ENCODE results near the gene ARHGEF11.

The ARHGEF11 gene

DNA sequence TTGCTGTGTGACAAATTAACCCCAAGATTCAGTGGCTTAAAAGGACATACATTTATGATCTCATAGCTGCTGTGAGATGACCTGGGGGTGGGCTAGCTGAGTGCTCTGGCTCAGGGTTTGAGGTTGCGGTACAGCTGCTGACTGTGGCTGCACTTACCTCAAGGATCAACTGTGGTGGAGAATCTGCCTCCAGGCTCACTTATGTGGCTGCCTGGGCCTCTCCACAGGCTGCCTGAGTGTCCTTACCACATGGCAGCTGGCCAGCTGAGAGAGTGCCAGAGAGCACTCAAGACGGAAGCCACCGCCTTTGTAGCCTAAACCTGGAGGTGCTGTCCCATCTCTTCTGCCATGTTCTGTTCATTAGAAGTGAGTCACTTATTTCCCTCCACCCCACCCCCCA, 119.4 kb downstream of the ARHGEF11 start:
- peak; percentile 97 for DNase-seq

DNA sequence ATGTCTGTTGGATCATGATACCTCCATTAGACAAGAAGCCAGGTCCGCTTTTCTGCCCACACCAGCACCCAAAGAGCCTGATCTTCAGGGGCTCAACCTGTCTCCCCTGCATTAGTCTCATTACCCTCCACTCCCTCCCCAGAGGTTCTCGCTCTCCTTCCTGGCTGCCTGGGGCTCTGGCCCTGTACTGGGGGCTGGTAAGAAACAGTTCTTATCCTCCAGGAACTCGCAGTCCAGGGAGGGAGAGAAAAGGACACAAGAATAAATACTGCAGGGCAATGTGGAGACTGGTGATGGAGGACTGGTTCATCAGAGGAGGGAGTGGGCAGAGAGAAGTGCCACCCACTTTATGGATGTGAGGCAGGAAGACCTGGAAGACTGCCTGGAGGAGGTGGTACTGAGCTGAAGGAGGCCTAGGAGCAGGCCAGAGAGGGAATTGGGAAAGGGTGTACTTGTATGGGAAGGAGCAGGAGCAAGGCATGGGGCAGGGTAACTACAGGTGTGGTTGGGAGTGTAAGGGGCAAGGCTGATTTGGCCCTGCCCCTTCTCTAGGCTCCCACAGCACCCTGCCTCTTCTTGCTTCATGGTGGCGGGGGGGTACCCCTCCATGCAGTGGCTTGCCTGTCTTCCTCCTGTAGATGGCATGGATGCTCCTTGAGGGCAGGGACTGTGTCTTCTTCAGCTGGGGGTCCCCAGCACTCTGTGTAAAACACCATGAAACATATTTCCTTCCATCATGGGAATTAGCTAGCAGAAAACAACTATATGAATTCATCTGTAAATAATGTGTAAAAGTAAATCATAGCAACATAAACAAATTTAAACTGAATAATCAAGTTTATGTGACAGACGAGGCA, 120.2 kb downstream of the ARHGEF11 start:
- no peak for DNase-seq

DNA sequence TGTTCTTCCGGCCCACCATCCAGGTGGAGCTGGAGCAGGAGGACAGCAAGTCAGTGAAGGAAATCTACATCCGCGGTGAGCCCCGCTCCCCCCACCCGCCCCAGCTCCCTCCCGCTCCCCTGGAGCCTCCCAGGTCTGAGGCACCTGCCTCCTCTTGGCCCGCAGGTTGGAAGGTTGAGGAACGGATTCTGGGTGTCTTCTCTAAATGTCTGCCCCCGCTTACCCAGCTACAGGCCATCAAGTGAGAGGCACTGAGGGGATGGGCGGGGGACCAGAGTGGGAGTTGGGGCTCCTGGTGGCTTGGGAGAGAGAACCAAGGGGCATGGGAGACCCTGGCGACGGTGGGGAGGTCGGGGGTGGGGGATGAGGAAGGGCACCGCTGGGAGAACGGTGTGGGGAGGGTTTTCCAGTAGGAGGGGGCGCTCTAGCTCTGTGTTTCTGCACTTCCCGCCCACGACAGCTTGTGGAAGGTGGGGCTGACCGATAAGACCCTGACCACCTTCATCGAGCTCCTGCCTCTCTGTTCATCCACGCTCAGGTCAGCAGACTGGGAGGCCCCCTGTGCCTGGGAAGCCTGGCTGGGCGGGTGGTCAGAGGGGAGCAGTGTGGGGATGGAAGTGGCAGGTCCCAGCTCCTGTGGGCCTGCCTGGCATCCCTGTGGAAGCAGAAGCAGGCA, 120.9 kb downstream of the ARHGEF11 start:
- DNase-seq, result no peak

DNA sequence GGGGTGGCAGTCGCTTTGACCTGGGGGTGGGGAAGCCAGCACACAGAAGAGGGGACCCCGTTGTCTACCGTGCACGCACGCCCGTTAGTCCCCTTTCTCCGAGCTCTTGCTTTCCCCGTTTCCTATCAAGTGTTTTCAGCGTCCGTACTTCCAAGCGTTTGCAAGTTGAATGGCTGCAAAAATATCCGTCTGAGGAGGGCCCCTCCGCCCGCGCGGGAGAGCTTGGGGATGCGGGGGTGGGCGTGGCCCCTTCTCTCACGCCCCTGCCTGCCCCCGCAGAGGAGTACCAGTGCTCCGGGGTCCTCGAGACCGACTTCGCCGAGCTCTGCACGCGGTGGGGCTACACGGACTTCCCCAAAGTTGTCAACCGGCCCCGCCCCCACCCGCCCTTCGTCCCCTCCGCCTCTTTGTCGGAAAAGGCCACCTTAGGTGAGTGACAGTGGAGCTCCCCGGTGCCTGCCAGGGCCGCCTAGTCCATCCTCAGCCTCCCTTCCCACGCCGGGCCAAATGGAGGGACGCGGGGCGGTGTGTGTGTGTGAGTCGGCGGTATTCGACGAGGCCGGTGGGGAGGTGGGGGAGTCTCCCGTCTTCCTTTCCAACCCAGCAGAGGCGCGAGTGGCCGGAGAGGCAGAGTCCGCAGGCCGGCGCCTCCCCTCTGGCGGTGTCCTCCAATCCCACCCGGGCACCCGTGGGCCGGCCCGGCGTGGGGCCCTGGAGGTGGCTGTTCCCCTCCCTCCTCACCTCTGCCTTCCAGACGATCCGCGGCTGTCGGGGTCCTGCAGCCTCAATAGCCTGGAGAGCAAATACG, 121.7 kb downstream of the ARHGEF11 start:
- DNase-seq, result no peak

DNA sequence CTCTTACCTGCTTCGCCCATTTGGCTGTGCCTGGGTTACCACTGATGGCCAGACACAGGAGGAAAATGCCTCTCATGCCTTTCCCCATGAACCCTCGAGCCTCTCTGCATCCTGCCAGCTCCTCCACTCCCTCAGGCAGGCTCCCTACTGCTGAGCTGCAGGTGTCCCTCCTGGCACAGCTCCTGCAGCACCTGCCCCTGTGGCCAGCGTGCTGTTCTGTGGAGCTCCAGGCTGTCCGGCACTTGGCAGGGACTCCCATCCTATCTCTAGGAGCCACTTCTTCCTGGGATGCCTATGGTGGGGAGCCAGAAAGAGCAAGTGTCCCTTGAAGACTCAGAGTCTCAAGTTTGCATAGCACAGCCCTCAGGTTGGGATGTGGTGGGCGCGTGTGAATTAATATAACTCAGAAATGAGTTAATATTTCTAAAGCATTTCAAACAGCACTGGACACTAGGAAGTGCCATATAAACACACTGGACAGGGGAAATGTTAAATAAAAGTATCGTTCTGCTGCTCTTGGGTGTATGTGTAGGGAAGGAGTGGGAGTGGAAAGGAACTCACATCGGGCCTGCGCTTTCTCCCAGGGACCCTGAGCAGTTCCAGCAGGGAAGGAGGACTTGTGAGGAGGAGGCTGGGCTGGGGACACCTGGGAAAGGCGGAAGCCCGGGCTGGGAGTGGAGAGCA, 122.4 kb downstream of the ARHGEF11 start:
- DNase-seq, result peak; percentile 82

DNA sequence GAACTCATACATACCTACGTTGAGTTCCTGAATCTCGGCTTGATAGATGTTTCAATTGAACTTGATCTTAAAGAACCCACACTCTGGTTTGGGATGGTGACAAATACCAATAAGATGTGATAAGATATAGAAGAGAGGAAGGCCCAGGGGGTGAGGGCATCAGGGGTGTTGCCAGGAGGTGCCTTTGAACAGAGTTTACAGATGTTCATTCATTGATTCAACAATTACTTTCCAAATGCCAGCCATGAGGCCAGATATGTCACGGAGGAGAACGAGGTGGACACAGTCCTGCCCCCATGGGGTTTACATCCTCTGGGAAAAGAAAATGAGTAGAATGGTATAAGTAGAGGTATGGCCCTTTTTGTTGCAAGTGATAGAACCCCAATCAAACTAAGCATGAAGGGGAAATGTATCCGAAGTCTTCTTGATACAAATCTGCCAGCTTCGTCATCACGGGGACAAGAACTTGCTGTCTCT, 124.5 kb downstream of the ARHGEF11 start:
- DNase-seq, result no peak

DNA sequence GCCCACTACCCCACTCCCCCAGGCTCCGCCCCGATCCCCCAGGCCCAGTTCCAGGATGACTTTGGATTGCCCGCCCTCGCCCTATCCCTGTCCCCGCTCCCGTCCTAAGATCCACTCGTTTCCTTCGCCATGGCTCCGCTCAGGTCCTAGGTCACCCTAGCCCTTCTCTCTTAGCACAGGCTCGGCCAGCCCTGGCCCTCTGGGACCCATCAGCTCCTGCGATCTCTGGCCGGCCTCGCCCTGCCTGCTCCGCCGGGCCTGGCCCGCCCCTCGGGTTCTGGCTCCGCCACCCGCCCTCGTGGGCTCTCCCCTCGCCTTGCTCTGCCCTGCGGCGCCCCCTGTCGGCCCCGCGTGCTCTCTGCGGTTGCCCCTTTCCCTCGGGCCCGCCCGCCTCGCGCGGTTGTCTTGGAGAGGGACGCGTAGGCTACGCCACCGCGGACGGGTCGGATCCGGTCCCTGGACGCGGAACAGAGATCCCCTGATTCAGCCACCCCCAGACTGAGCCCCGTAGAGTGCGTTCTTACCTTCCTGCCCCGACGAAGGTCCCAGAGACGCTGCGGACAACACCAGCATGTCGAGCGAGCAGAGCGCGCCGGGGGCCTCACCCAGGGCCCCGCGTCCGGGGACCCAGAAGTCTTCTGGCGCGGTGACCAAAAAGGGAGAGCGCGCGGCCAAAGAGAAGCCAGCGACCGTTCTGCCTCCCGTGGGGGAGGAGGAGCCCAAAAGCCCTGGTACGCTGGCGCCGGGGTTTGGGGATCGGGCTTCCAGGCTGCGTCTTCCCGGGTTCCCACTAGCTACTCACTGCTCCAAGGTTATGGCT, 125.1 kb downstream of the ARHGEF11 start, which contains the start of gene LRRC71:
TSS of gene LRRC71 (plus strand) at position 400 of the 820 bp plus-strand sequence. CDS start at position 572, 172 bp downstream.
- DNase-seq, result no peak

DNA sequence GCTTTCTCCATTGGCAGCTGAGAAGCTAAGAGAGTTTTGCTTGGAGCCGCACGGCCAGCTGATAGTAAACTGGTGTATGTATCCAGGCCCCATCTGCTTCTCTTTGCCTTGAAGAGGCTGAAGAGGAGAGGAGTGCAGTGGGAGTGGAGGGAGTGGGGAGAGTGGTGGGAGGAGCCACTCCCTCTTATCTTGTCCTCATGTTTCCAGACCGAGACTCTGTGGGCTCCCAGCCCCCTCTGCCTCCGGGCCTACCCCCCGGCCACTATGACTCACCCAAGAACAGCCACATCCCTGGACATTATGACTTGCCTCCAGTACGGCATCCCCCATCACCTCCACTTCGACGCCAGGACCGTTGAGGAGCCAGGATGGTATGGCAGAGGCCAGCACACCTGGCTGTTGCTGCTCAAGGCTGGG, 131.1 kb downstream of the ARHGEF11 start:
- peak; percentile 42 for DNase-seq

DNA sequence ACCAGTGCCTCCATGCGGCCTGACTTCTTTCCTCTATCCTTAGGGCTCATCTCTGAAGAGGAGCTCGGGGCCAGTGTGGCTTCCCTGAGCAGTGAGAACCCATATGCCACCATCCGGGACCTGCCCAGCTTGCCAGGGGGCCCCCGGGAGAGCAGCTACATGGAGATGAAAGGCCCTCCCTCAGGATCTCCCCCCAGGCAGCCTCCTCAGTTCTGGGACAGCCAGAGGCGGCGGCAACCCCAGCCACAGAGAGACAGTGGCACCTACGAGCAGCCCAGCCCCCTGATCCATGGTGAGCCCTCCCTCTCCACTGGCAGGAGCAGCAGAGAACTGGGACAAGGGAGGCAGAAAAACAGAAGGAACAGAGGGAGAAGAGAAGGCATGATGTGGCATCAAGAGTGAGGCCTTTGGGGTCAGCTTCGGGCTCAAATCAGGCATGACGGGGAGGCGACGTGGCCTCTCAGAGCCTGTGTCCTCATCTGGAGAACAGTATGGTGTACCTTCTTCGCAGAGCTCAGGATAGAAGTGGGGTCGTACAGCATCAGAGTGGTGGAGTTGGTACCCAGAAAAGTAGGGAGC, 131.6 kb downstream of the ARHGEF11 start:
- DNase-seq, result no peak

DNA sequence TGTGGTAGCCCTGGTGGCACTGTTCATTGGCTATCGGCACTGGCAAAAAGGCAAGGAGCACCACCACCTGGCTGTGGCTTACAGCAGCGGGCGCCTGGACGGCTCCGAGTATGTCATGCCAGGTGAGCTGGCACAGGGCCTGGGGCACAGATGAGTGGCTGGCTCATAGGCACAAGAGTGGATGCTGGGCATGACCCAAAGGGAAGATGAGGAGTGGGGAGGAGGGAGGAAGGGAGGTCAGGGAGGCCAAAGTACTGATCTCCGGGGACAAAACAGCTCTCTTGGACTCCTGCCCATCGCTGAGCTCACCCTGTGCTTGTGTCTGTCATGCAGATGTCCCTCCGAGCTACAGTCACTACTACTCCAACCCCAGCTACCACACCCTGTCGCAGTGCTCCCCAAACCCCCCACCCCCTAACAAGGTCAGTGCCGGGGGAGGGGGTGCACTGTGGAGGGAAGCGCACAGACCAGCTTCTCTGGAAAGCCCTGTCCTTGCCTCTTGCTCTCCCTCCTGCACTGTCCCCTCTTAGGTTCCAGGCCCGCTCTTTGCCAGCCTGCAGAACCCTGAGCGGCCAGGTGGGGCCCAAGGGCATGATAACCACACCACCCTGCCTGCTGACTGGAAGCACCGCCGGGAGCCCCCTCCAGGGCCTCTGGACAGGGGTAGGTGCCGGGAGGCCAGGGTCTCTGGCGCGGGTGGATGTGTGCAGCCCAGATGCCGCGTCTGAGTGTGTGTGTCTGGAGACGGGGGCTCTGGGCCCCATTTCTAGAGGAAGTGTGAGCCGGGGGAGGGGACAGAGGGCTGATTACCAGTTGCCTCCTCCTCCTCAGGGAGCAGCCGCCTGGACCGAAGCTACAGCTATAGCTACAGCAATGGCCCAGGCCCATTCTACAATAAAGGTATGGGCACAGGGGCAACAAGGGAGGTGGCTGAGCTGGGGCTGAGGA, 132.4 kb downstream of the ARHGEF11 start:
- peak; percentile 95 for DNase-seq

DNA sequence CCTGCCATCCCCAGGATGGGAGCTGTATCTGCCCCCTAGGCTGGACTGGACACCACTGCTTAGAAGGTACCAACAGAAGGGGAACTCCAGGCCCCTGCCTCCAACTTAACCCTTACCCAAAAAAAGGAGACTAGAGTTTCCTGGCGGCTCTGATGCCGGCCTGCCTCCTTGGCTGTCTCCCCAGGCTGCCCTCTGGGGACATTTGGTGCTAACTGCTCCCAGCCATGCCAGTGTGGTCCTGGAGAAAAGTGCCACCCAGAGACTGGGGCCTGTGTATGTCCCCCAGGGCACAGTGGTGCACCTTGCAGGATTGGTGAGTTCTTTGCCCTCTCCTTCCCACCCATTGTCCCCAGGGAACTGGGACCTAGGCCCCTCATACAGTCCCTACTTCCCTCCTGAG, 133.2 kb downstream of the ARHGEF11 start:
- no peak for DNase-seq

DNA sequence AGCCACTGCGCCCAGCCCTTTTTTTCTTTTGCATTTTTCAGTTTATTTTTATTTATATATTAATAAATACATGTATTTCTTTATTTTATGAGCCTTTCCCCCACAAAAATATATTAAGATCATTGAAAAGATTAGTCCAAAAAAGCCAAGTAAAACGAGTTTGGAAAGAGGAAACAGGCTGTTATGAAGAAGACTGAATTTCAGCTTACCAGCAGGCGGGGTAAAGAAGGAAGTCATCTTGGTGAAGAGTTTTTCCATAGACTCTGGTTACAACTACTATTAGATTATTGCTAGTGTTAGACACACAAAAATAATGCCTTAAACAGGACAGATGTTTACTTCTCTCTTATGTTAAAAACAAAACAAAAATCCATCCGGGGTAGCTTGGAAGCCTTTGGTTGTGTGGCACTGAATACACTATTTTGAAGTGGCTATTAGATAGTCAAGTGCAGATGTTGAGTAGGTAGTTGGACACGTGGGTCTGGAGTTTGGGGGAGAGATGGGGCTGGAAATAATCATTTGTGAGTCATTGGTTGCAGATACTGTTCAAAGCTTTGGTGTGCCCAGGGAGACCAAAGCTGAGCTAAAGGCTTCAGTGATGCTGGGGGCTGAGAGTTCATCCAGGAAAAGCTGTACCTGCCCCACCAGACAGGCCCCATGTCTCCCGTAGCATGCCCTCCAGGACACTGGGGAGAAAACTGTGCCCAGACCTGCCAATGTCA, 133.8 kb downstream of the ARHGEF11 start:
- peak; percentile 88 for DNase-seq

DNA sequence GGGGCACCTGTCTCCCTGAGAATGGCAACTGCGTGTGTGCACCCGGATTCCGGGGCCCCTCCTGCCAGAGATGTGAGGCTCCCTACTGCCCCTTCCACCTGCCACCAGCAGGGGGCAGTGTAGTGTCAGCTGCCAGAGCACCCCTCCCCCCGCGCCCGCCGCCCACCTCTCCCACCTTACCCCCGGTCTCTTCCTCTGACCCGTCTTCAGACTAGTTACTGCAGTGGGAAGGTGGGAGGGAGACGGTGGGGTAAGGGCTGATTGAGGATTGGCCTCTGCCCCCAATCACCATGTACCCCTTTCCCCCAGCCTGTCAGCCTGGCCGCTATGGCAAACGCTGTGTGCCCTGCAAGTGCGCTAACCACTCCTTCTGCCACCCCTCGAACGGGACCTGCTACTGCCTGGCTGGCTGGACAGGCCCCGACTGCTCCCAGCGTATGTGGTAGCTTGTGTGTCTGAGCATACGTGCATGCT, 135.2 kb downstream of the ARHGEF11 start:
- no peak for DNase-seq

DNA sequence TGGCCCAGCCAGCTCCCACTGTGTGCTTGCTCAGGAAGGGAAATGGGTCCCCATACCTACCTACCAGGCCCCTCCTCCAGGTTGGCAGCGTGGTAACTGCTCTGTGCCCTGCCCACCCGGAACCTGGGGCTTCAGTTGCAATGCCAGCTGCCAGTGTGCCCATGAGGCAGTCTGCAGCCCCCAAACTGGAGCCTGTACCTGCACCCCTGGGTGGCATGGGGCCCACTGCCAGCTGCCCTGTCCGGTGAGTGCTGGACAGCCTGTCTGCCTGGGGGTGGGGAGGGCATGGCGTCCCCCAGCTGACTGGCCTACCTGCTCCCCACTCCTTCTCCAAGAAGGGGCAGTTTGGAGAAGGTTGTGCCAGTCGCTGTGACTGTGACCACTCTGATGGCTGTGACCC, 135.9 kb downstream of the ARHGEF11 start:
- no peak for DNase-seq

DNA sequence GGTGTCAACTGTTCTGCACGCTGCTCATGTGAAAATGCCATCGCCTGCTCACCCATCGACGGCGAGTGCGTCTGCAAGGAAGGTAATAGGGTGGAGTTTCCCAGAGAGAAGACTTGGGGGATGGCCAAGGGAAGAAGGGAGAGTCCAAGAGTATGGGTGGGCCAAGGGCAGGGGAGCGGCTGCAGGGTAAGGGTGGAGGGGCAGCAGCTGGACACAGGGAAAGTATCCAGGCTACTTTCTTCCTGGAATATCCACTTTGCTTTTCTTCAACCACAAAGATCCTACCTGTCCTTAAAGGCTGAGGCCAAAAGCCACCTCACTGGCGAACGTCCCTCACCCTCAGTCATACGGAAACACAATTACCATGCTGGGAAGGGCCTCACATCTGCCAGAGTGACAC, 136.6 kb downstream of the ARHGEF11 start:
- DNase-seq, result no peak

DNA sequence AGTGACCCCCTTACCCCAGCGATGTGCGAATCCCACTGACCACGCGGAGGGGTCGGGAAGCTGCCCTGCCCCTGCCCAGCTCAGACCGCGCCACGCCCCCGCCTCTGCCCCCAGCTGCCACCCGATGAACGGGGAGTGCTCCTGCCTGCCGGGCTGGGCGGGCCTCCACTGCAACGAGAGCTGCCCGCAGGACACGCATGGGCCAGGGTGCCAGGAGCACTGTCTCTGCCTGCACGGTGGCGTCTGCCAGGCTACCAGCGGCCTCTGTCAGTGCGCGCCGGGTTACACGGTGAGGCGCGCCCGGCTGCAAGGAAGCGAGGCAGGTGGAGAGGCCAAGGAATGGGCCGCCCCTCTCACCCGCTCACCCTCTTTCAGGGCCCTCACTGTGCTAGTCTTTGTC, 137.0 kb downstream of the ARHGEF11 start:
- DNase-seq, result no peak

DNA sequence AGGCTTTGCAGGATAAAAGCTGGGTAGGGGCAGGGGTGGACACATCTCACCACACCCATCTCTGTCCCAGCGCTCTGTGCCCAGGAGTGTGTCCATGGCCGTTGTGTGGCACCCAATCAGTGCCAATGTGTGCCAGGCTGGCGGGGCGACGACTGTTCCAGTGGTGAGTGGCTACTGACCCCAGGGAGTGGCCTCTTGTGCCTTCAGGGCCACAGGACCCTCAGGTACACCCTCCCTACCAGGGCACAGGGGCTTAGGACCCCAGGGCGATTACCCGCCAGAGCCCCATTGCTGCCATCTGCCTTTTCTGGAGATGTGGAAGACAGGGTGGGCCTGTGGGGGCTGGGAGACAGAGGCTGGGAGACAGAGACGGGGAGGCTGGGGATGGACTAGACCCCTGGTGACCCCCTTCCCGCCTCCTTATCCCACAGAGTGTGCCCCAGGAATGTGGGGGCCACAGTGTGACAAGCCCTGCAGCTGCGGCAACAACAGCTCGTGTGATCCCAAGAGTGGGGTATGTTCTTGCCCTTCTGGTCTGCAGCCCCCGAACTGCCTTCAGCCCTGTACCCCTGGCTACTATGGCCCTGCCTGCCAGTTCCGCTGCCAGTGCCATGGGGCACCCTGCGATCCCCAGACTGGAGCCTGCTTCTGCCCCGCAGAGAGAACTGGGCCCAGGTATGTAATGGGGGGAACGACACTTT, 139.2 kb downstream of the ARHGEF11 start:
- DNase-seq, result no peak

DNA sequence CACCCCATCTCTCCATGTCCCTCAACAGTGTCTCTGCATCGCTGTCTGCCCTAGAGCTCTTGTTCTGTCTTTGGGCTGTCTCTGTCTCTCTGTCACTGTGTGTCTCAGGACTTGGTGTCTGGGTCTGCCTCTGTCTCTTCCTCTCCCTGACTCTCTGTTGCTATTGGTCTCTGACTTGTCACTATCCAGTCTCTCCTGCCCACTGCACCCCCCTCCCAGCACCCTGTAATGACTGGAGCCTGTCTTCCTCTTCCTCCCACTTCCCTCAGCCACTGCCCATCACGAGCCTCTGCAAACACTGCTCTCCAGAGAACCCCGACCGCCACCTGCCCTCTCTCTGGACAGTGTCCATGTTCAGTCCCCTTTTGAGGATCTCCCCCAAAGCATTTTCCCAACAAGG, 139.9 kb downstream of the ARHGEF11 start:
- no peak for DNase-seq

DNA sequence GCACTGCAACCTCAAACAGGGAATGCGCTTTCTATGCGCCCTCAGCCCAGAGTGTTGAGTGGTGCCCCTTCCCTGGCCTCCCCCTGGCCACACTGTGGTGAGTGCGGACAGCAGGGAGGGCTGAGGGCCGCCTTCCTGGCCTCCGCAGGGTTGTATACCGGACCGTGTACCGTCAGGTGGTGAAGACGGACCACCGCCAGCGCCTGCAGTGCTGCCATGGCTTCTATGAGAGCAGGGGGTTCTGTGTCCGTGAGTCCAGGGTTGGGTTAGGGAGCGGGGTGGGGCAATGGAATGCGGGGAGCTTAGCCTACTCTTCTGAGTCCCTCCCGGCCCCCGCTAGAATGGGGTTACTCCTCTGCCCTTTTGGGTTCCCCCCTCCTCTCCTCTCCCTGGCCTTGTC, 140.4 kb downstream of the ARHGEF11 start:
- DNase-seq, result no peak

Data from DMS79 treated with DMSO at 0.1 percent for 48 hours (cell line).